NCI-H82 treated with DMSO at 0.1 percent for 48 hours (cell line): ENCODE measurements around the gene ELOB.

Experiments
- DNase-seq: peaks from one replicate; lab custom pipeline; 2025; ENCODE audit not compliant: unreplicated experiment; lab: John Stamatoyannopoulos, UW

Gene ELOB

GRCh38 chr16:2751577-2752034 lies 25.5 kb downstream of the ELOB start:
- peak; percentile 69 for DNase-seq

DNA sequence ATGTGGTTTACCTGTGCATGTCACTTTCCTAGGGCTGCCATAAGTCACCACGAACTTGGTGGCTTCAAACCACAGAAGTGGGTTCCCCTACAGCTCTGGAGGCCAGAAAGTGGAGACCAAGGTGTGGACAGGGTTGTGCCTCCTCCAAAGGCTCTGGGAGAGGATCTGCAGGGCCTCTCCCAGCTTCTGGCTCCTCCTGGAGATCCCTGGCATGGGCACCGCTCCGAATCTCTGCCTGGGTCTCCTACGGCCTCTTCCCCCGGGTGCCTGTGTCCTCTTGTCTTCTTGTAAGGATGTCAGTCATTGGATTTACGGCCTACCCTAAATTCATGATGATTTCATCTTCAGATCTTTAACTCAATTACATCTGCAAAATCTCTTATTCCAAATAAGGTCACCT lies 27.1 kb downstream of the ELOB start:
- DNase-seq, result no peak

GRCh38 chr16:2749476-2749875 lies 27.6 kb downstream of the ELOB start:
- no peak for DNase-seq

DNA sequence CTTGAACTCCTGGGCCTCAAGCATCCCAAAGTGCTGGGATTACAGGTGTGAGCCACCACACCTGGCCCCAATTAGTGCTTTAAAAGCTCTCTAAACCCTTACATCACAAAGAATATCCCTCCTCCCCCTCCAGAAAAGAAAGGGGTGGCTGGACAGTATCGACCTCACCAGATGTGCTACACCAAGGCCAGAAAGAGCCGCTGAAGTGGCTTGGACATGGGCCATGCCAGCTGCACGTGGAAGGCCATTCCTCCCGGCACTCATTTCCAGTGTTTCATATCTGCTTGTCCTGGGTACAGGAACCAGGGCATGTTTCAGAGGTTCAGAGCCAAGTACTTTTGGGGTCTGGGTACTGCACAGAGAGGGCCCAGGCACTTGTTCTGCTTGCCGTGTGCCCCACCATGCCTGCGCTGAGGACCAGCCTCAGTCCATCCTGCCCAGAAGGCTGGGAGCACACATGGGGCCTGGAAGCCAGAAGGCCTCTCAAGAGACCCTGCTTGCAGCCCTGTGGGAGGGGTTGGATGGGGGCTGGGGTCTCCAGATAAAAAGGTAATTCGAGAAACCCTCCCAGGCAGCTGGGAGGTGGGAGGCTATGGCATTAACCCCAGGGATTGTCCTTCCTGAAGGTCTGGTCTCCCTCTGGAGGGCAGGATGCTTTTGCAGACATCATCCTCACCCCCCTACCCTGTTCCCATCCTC lies 28.2 kb downstream of the ELOB start:
- DNase-seq, result no peak

- DNase-seq, result no peak
These were observed 31.1 kb downstream of the ELOB start for GRCh38 chr16:2745961-2746360.

- DNase-seq, result no peak
These were observed 31.8 kb downstream of the ELOB start for GRCh38 chr16:2745116-2745890.

DNA sequence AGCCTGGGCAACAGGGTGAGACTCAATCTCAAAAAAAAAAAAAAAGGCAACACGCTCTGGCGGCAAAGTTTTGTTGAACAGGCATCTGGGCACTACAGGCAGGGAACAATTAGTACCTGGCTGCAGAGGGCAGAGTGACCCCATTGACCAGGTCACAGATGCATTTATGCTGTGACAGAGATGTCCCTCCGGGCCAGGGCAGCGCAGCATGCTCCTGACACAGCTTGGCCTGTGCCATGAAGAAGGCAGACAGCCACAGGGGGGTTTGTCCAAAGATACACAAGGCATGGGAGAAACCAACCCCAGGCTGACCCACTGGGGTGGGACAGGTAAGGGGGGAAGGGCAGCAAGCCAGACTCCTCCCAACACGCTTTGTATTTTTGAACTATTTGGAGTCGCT lies 32.4 kb downstream of the ELOB start:
- DNase-seq, result no peak

GRCh38 chr16:2743007-2743810 lies 33.9 kb downstream of the ELOB start:
- no peak for DNase-seq

- DNase-seq, result no peak
These were observed 34.6 kb downstream of the ELOB start for GRCh38 chr16:2742323-2743006.

- no peak for DNase-seq
These were observed 35.9 kb downstream of the ELOB start for GRCh38 chr16:2741168-2741567.

DNA sequence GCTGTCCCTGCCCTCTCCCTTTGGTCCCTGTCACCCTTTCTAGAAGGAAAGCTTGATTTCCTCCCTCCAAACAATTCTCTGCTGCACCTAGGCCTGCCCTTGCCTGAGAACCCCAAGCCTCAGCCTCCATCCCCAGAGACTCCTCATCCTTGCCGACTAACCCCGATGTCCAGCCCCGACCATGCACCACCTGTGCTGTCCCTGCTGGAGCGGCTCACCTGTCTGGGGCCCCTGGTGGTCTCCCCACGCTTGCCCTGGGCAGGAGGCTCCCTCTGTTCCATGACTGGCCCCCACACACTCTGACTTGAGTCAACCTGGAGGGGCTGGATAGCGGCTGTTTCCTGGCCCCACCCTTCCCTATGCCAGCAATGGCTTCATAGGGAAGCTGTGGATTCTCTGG lies 36.6 kb downstream of the ELOB start:
- DNase-seq, result no peak

GRCh38 chr16:2739625-2740430 lies 37.3 kb downstream of the ELOB start:
- no peak for DNase-seq

GRCh38 chr16:2738615-2739014 lies 38.5 kb downstream of the ELOB start:
- no peak for DNase-seq

- no peak for DNase-seq
These were observed 39.1 kb downstream of the ELOB start for GRCh38 chr16:2737895-2738418.

DNA sequence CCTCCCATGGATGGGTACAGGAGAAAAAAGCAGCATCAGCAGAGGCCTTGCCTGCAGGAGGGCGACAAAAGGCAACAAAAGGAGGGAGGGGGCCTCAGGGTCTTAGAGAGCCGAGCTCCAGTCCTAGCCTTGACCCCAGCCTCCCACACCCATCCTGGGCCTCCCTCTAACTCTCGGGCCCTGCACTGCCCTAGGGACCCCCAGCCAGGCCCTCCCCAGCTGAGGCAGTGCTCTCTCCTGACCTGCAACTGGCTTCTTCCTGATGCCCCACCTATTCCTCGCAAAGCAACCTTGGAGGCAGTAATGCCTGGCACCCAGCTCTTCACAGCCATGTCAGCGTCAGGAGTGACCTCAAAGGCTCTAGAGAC lies 39.9 kb downstream of the ELOB start:
- no peak for DNase-seq

GRCh38 chr16:2736476-2737237 lies 40.4 kb downstream of the ELOB start:
- no peak for DNase-seq

DNA sequence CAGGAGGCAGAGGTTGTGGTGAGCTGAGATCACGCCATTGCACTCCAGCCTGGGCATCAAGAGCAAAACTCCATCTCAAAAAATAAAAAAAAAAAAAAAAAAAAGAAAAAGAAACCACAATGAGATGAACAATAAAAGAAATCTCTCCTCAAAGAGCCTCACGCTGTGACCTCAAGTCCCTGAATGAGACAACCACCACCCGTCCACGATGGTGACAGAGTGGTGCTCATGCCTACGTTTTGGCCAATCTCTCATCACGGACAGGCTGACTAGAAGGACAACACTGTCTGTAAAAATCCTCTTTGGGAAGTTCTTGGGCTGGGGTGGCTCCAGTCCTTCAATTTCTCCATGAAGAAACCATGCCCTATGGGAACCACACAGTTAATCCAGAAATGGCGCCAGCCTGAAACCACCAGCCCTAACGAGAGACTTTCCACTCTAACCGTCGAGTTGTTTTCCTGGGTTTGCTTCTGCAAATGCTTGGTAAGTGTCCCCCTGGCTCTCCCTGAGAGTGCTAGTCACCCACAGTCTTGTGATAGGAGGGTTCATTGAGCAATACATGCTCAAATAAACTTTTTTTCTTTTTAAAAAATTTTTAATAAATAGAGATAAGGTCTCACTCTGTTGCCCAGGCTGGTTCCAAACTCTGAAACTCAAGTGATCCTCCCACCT lies 42.1 kb downstream of the ELOB start:
- no peak for DNase-seq

- no peak for DNase-seq
These were observed 49.0 kb downstream of the ELOB start for GRCh38 chr16:2728034-2728433.

GRCh38 chr16:2726923-2727322 lies 50.2 kb downstream of the ELOB start:
- no peak for DNase-seq
